Activated CD4-positive, alpha-beta T cell treated with anti-CD3 and anti-CD28 coated beads, Interleukin-2, amount 50 U/mL, for 1 hour (primary cell): ENCODE data around the gene LEPR.
"Not testable (repeated sequence)": the region's sequence is repeated elsewhere in the genome, so short reads cannot be mapped to it uniquely, and the experiment has no call there.

Experiments
- DNase-seq: peaks from one replicate; pipeline ENCODE4 v3.0.0-alpha.2; 2020

The LEPR gene

GRCh38 chr1:65441464-65441863 is 21.0 kb downstream of the LEPR start:
- DNase-seq: no peak

GRCh38 chr1:65442442-65442841 is 22.0 kb downstream of the LEPR start:
- DNase-seq: no peak

- DNase-seq: no peak
These were observed 23.2 kb downstream of the LEPR start for GRCh38 chr1:65443647-65444046.

- no peak for DNase-seq
These were observed 23.7 kb downstream of the LEPR start for GRCh38 chr1:65444128-65444640.

GRCh38 chr1:65445837-65446236 is 25.4 kb downstream of the LEPR start:
- DNase-seq: no peak

GRCh38 chr1:65449214-65449823 is 28.9 kb downstream of the LEPR start:
- no peak for DNase-seq

- DNase-seq: not testable (repeated sequence)
These were observed 35.2 kb downstream of the LEPR start for GRCh38 chr1:65455678-65456077.

- DNase-seq: no peak
These were observed 36.0 kb downstream of the LEPR start for GRCh38 chr1:65456481-65456880.

GRCh38 chr1:65457868-65458267 is 37.4 kb downstream of the LEPR start:
- DNase-seq: no peak

GRCh38 chr1:65458730-65459396 is 38.4 kb downstream of the LEPR start:
- DNase-seq: no peak

GRCh38 chr1:65459397-65459768 is 38.9 kb downstream of the LEPR start:
- DNase-seq: no peak

- DNase-seq: not testable (repeated sequence)
These were observed 45.4 kb downstream of the LEPR start for GRCh38 chr1:65465837-65466236.

GRCh38 chr1:65467536-65467935 is 47.1 kb downstream of the LEPR start:
- DNase-seq: no peak

- no peak for DNase-seq
These were observed 48.8 kb downstream of the LEPR start for GRCh38 chr1:65469126-65469888.

GRCh38 chr1:65469889-65470340 is 49.4 kb downstream of the LEPR start:
- DNase-seq: no peak
